Esophagus muscularis mucosa (tissue), 3 donors: Measurements from ENCODE around the gene LAMA3.

ENCODE experiments used
- CTCF ChIP-seq, 3 experiments: fragments of 200-600 bp in 2 of 3; fragments of 450-650 bp in 1 of 3; sonication (generic) in 2 of 3; IDR thresholded peaks; one replicate each; pipeline ENCODE4 v1.5.1; 2017 to 2019; ENCODE audit warnings: antibody characterized with exemption in 3 of 3, mild to moderate bottlenecking in 2 of 3, moderate library complexity in 1 of 3
- POLR2A ChIP-seq: fragments of 450-650 bp; IDR thresholded peaks from one replicate; pipeline ENCODE4 v1.6.1; 2017; ENCODE audit warnings: antibody characterized with exemption, moderate library complexity, mild to moderate bottlenecking, low read depth

GRCh38 chr18:23842305-23842704 is 153.1 kb downstream of the LAMA3 start:
- TF ChIP-seq CTCF (IDR thresholded peaks at IDR 0.05) (no peak), POLR2A (no peak)
